ENCODE measurements around the gene TALDO1. TPM values are rescaled to one million over a fixed set of nuclear protein-coding genes. Genes with fewer than 3 reads are reported as not detected.

TALDO1 gene
- polyA plus RNA-seq, 6 donors from 2014 or later = 156 to 201 (median 164) TPM

- Mint-ChIP-seq H3K4me3 (peak overlapping the region in 1 of 8 donors; percentile 35), H3K27me3 (no peaks in the 10 kb centered on the region), H3K4me1 (peaks cover 0 to 4% (median 2%) of the 10 kb centered on the region in 3 donors), H3K36me3 (no peaks in the 10 kb centered on the region), H3K27ac (no peak overlapping the region), H3K9me3 (no peaks in the 10 kb centered on the region)
- DNase-seq (no peak), ATAC-seq (ENCODE audit: low read depth in 2 of 2) (peak in 1 of 2 donors; percentile 34)
Observed at GRCh38 chr11:762421-763072, 15.3 kb downstream of the TALDO1 start.

GRCh38 chr11:763073-763463 lies 15.8 kb downstream of the TALDO1 start:
- H3K4me3 Mint-ChIP-seq = no peak overlapping the region
- no peaks in the 10 kb centered on the region for H3K9me3 Mint-ChIP-seq
- no peaks in the 10 kb centered on the region for H3K27me3 Mint-ChIP-seq
- peaks cover 0 to 4% (median 0%) of the 10 kb centered on the region in 3 donors for H3K4me1 Mint-ChIP-seq
- DNase-seq (no peak), ATAC-seq (ENCODE audit: low read depth in 2 of 2) (no peak)
- no peak overlapping the region for H3K27ac Mint-ChIP-seq
- no peaks in the 10 kb centered on the region for H3K36me3 Mint-ChIP-seq

- no peak for DNase-seq
- Mint-ChIP-seq H3K36me3 (no peaks in the 10 kb centered on the region), H3K9me3 (no peaks in the 10 kb centered on the region), H3K4me1 (peaks cover 0 to 4% (median 0%) of the 10 kb centered on the region in 3 donors), H3K4me3 (no peak overlapping the region), H3K27me3 (no peaks in the 10 kb centered on the region), H3K27ac (no peak overlapping the region)
- no peak for ATAC-seq (ENCODE audit: low read depth in 2 of 2)
Observed at GRCh38 chr11:763549-764321, 16.5 kb downstream of the TALDO1 start.

GRCh38 chr11:764322-765024 lies 17.2 kb downstream of the TALDO1 start:
- DNase-seq (no peak), ATAC-seq (ENCODE audit: low read depth in 2 of 2) (no peak)
- no peak overlapping the region for H3K4me3 Mint-ChIP-seq
- H3K9me3 Mint-ChIP-seq = no peaks in the 10 kb centered on the region
- H3K27me3 Mint-ChIP-seq = no peaks in the 10 kb centered on the region
- H3K4me1 Mint-ChIP-seq = peaks cover 0 to 4% (median 0%) of the 10 kb centered on the region in 3 donors
- H3K27ac Mint-ChIP-seq = peak overlapping the region in 2 of 6 donors; percentile 4 to 49
- H3K36me3 Mint-ChIP-seq = no peaks in the 10 kb centered on the region

GRCh38 chr11:765025-765801 lies 17.9 kb downstream of the TALDO1 start:
- DNase-seq (peak; percentile 55), ATAC-seq (ENCODE audit: low read depth in 2 of 2) (peak; percentile 84 to 89)
- H3K9me3 Mint-ChIP-seq = no peaks in the 10 kb centered on the region
- H3K4me3 Mint-ChIP-seq = no peak overlapping the region
- peaks cover 0 to 4% (median 0%) of the 10 kb centered on the region in 3 donors for H3K4me1 Mint-ChIP-seq
- H3K36me3 Mint-ChIP-seq = no peaks in the 10 kb centered on the region
- peak overlapping the region in 2 of 6 donors; percentile 4 to 72 for H3K27ac Mint-ChIP-seq
- no peaks in the 10 kb centered on the region for H3K27me3 Mint-ChIP-seq

GRCh38 chr11:765802-766091 lies 18.5 kb downstream of the TALDO1 start:
- no peaks in the 10 kb centered on the region for H3K27me3 Mint-ChIP-seq
- peak overlapping the region in 2 of 6 donors; percentile 24 to 39 for H3K27ac Mint-ChIP-seq
- no peaks in the 10 kb centered on the region for H3K36me3 Mint-ChIP-seq
- no peaks in the 10 kb centered on the region for H3K9me3 Mint-ChIP-seq
- ATAC-seq (ENCODE audit: low read depth in 2 of 2) (no peak), DNase-seq (no peak)
- no peak overlapping the region for H3K4me3 Mint-ChIP-seq
- peaks cover 0 to 4% (median 0%) of the 10 kb centered on the region in 3 donors for H3K4me1 Mint-ChIP-seq

- no peak for DNase-seq
- Mint-ChIP-seq H3K36me3 (no peaks in the 10 kb centered on the region), H3K4me1 (peaks cover 0 to 4% (median 0%) of the 10 kb centered on the region in 3 donors), H3K4me3 (no peak overlapping the region), H3K9me3 (no peaks in the 10 kb centered on the region), H3K27me3 (no peaks in the 10 kb centered on the region), H3K27ac (peak overlapping the region in 2 of 6 donors; percentile 24 to 39)
- ATAC-seq (ENCODE audit: low read depth in 2 of 2) = no peak
Observed at GRCh38 chr11:766106-766935, 19.1 kb downstream of the TALDO1 start.

- no peaks in the 10 kb centered on the region for H3K36me3 Mint-ChIP-seq
- no peak overlapping the region for H3K27ac Mint-ChIP-seq
- no peak overlapping the region for H3K4me3 Mint-ChIP-seq
- peaks cover 0 to 4% (median 0%) of the 10 kb centered on the region in 3 donors for H3K4me1 Mint-ChIP-seq
- DNase-seq = no peak
- H3K9me3 Mint-ChIP-seq = no peaks in the 10 kb centered on the region
- no peaks in the 10 kb centered on the region for H3K27me3 Mint-ChIP-seq
- ATAC-seq (ENCODE audit: low read depth in 2 of 2) = no peak
Observed at GRCh38 chr11:766936-767210, 19.6 kb downstream of the TALDO1 start.

GRCh38 chr11:767238-767637 lies 20.0 kb downstream of the TALDO1 start:
- Mint-ChIP-seq H3K27ac (peak overlapping the region in 1 of 6 donors; percentile 15), H3K4me1 (peaks cover 0 to 4% (median 0%) of the 10 kb centered on the region in 3 donors), H3K27me3 (no peaks in the 10 kb centered on the region), H3K4me3 (no peak overlapping the region), H3K9me3 (no peaks in the 10 kb centered on the region), H3K36me3 (no peaks in the 10 kb centered on the region)
- no peak for DNase-seq
- ATAC-seq (ENCODE audit: low read depth in 2 of 2) = no peak

GRCh38 chr11:769887-770641 lies 22.8 kb downstream of the TALDO1 start:
- Mint-ChIP-seq H3K9me3 (no peaks in the 10 kb centered on the region), H3K4me3 (no peak overlapping the region), H3K4me1 (peaks cover 0 to 14% (median 5%) of the 10 kb centered on the region in 3 donors), H3K36me3 (no peaks in the 10 kb centered on the region), H3K27ac (no peak overlapping the region), H3K27me3 (no peaks in the 10 kb centered on the region)
- ATAC-seq (ENCODE audit: low read depth in 2 of 2) = no peak
- no peak for DNase-seq

- H3K27me3 Mint-ChIP-seq = no peaks in the 10 kb centered on the region
- no peaks in the 10 kb centered on the region for H3K36me3 Mint-ChIP-seq
- H3K27ac Mint-ChIP-seq = no peak overlapping the region
- H3K4me1 Mint-ChIP-seq = peaks cover 0 to 20% (median 11%) of the 10 kb centered on the region in 3 donors
- H3K4me3 Mint-ChIP-seq = peak overlapping the region in 1 of 8 donors; percentile 32
- DNase-seq (no peak), ATAC-seq (ENCODE audit: low read depth in 2 of 2) (no peak)
- H3K9me3 Mint-ChIP-seq = no peaks in the 10 kb centered on the region
Observed at GRCh38 chr11:770642-771616, 23.7 kb downstream of the TALDO1 start.
